Activated T-cell treated with anti-CD3 and anti-CD28 coated beads, Interleukin-2, amount 50 U/mL, for 1 hour (primary cell): Measurements from ENCODE around the gene YPEL1.

ENCODE experiments used
- DNase-seq: peaks from one replicate; pipeline ENCODE4 v3.0.0-alpha.2; 2020

Gene YPEL1

GRCh38 chr22:21735200-21736083 is at the start of gene YPEL1:
TSS of gene YPEL1 (minus strand) at chr22:21735794. CDS start at chr22:21710744, 25,050 bp downstream.
- peak; percentile 98 for DNase-seq

- DNase-seq = no peak
These were observed 44.7 kb upstream of the YPEL1 start for GRCh38 chr22:21780259-21780658.

- DNase-seq = no peak
These were observed 43.9 kb upstream of the YPEL1 start for GRCh38 chr22:21779444-21779843.

GRCh38 chr22:21778705-21779363 is 43.2 kb upstream of the YPEL1 start:
- no peak for DNase-seq

GRCh38 chr22:21771631-21771976 is 36.0 kb upstream of the YPEL1 start:
- no peak for DNase-seq

- no peak for DNase-seq
These were observed 32.8 kb upstream of the YPEL1 start for GRCh38 chr22:21768435-21768834.

GRCh38 chr22:21766691-21767462 is 31.3 kb upstream of the YPEL1 start:
- DNase-seq = peak; percentile 41

GRCh38 chr22:21765909-21766529 is 30.4 kb upstream of the YPEL1 start:
- DNase-seq = no peak

- DNase-seq = no peak
These were observed 28.6 kb upstream of the YPEL1 start for GRCh38 chr22:21764038-21764804.

GRCh38 chr22:21762712-21763581 is 27.4 kb upstream of the YPEL1 start:
- no peak for DNase-seq

GRCh38 chr22:21761994-21762680 is 26.5 kb upstream of the YPEL1 start:
- no peak for DNase-seq

GRCh38 chr22:21761086-21761485 is 25.5 kb upstream of the YPEL1 start:
- no peak for DNase-seq

GRCh38 chr22:21760640-21761039 is 25.0 kb upstream of the YPEL1 start:
- DNase-seq = no peak

- DNase-seq = no peak
These were observed 24.2 kb upstream of the YPEL1 start for GRCh38 chr22:21759646-21760376.

- no peak for DNase-seq
These were observed 23.5 kb upstream of the YPEL1 start for GRCh38 chr22:21759093-21759492.

GRCh38 chr22:21758091-21758864 is 22.7 kb upstream of the YPEL1 start:
- DNase-seq = no peak

- no peak for DNase-seq
These were observed 20.3 kb upstream of the YPEL1 start for GRCh38 chr22:21755851-21756284.

- no peak for DNase-seq
These were observed 18.9 kb upstream of the YPEL1 start for GRCh38 chr22:21754523-21754922.
